Keratinocyte (primary cell): ENCODE results near the gene GNB4. TPM values are rescaled to one million over a fixed set of nuclear protein-coding genes. Genes with fewer than 3 reads are reported as not detected.
A peak's percentile ranks its signal among the peaks of the same experiment; 100 is the strongest.

Experiments
- DNase-seq: peaks from one replicate; pipeline ENCODE4 v3.0.0-alpha.2; 2011; ENCODE audit warnings: low read depth, missing footprints, low spot score
- FAIRE-seq: peaks from 2 replicates; lab custom pipeline; 2011; peaks lifted over from hg19 to GRCh38; lab: Jason Lieb, UNC
- H2AFZ ChIP-seq: 2 replicates; pipeline ENCODE4 v1.6.0; 2012; ENCODE audit warnings: low read length, control low read depth, inconsistent platforms; ENCODE audit not compliant: control insufficient read depth
- H3K27ac ChIP-seq: 2 replicates; pipeline ENCODE4 v1.5.1; 2011; ENCODE audit warnings: low read length; ENCODE audit not compliant: control insufficient read depth, insufficient read depth
- H3K27me3 ChIP-seq: 3 replicates; pipeline ENCODE4 v1.6.0; 2011; ENCODE audit warnings: low read length; ENCODE audit not compliant: control insufficient read depth, insufficient read depth; ENCODE audit errors: extremely low read depth
- H3K36me3 ChIP-seq, 2 experiments: 2 replicates in 1 of 2; 3 replicates in 1 of 2; pipeline ENCODE4 v1.5.1; 2011; ENCODE audit warnings: low read length in 2 of 2, mild to moderate bottlenecking in 1 of 2; ENCODE audit not compliant: control insufficient read depth in 2 of 2, insufficient read depth in 2 of 2; ENCODE audit errors: extremely low read depth in 1 of 2
- H3K4me1 ChIP-seq: 3 replicates; pipeline ENCODE4 v1.5.1; 2011; ENCODE audit warnings: low read length; ENCODE audit not compliant: control insufficient read depth, insufficient read depth; ENCODE audit errors: extremely low read depth
- H3K4me2 ChIP-seq: 3 replicates; pipeline ENCODE4 v1.6.0; 2011; ENCODE audit warnings: low read depth, low read length; ENCODE audit not compliant: control insufficient read depth, insufficient read depth; ENCODE audit errors: extremely low read depth
- H3K4me3 ChIP-seq, 3 experiments: fragments of 200-600 bp in 1 of 3; sonication (generic) in 1 of 3; 2 replicates in 2 of 3; 3 replicates in 1 of 3; pipeline ENCODE4 v1.5.1; 2011 to 2016; ENCODE audit warnings: low read length in 3 of 3, mild to moderate bottlenecking in 3 of 3, control low read depth in 2 of 3, inconsistent platforms in 1 of 3, low read depth in 1 of 3, mixed read lengths in 1 of 3, mixed run types in 1 of 3, moderate library complexity in 1 of 3; ENCODE audit not compliant: control insufficient read depth in 2 of 3, insufficient read depth in 2 of 3; ENCODE audit errors: extremely low read depth in 1 of 3
- H3K79me2 ChIP-seq: 2 replicates; pipeline ENCODE4 v1.6.0; 2012; ENCODE audit warnings: low read length; ENCODE audit not compliant: control insufficient read depth, insufficient read depth
- H3K9ac ChIP-seq: 3 replicates; pipeline ENCODE4 v1.6.0; 2011; ENCODE audit warnings: low read length; ENCODE audit not compliant: control insufficient read depth, insufficient read depth; ENCODE audit errors: extremely low read depth
- H3K9me1 ChIP-seq: 3 replicates; pipeline ENCODE4 v1.6.0; 2011; ENCODE audit warnings: low read length; ENCODE audit not compliant: control insufficient read depth, insufficient read depth; ENCODE audit errors: extremely low read depth
- H3K9me3 ChIP-seq: 2 replicates; pipeline ENCODE4 v1.5.1; 2012; ENCODE audit warnings: low read depth, low read length; ENCODE audit not compliant: control insufficient read depth
- H4K20me1 ChIP-seq: 3 replicates; pipeline ENCODE4 v1.6.0; 2011; ENCODE audit warnings: low read length; ENCODE audit not compliant: control insufficient read depth, insufficient read depth; ENCODE audit errors: extremely low read depth
- EZH2 ChIP-seq: IDR thresholded peaks from one replicate; pipeline ENCODE4 v1.6.1; 2012; ENCODE audit warnings: inconsistent platforms, mild to moderate bottlenecking, low read length, moderate library complexity
- dilution Hi-C: fragments of 300-500 bp; cut with MboI; formaldehyde crosslinking; loops from one replicate; pipeline ENCODE4 v1.7.0; 2020; ENCODE audit warnings: low sequenced_read_pairs; ENCODE audit not compliant: extremely low pct_ligation_motif_present
- polyA plus RNA-seq, 5 experiments: library from polyadenylated mRNA; depleted of rRNA in 3 of 5; stranded (reverse) in 3 of 5; stranded (forward) in 1 of 5; unstranded in 1 of 5; fragments of >200 nt; gene quantifications; 1 replicate in 1 of 5; 2 replicates in 3 of 5; 3 replicates in 1 of 5; pipeline versions ENCODE4 v1.2.1 to v1.2.3, GENCODE V29; 2011 to 2012; ENCODE audit warnings: missing spikeins in 2 of 5, low read depth in 1 of 5, low replicate concordance in 1 of 5
- TF ChIP-seq, protein P1 (sequence below), 3 experiments: IDR thresholded peaks in 1 of 3; conservative IDR thresholded peaks in 1 of 3; optimal IDR thresholded peaks in 1 of 3; 2 replicates in 2 of 3; 3 replicates in 1 of 3; pipeline versions ENCODE3 to v1.5.1; 2011; ENCODE audit warnings: low read length in 3 of 3, mild to moderate bottlenecking in 3 of 3, moderate library complexity in 2 of 3, control low read depth in 1 of 3, inconsistent platforms in 1 of 3; ENCODE audit not compliant: insufficient read depth in 2 of 3; ENCODE audit errors: extremely low read depth in 1 of 3

Gene GNB4
- polyA plus RNA-seq, 1 donor (not counting 4 experiments of a cell fraction or from before 2014, with no cell fraction given) = 51.1 TPM

- H4K20me1 ChIP-seq = no peaks in the 10 kb centered on the region
- FAIRE-seq = no peak
These were observed 4.8 kb downstream of the GNB4 start for GRCh38 chr3:179446501-179446900.

DNA sequence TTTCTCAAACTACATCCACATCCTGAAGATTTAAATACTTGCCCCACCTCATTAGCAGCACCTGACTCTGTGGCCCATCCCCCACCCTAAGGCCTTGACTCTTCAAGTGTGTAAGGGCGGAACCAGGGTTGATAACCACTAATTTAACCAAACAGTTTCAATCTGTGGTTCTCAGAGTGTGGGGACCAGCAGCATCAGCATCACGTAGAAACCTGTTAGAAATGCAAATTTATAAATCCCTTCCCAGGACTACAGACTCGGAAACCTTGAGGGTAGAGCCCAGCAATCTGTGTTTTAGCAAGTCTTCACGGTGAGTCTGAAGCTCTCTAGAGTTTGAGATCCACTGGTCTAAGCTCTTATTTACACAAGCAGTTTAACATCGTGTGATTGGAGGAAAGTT, 12.4 kb downstream of the GNB4 start:
- no peak for TF ChIP-seq EZH2
- TF ChIP-seq, protein P1, sequence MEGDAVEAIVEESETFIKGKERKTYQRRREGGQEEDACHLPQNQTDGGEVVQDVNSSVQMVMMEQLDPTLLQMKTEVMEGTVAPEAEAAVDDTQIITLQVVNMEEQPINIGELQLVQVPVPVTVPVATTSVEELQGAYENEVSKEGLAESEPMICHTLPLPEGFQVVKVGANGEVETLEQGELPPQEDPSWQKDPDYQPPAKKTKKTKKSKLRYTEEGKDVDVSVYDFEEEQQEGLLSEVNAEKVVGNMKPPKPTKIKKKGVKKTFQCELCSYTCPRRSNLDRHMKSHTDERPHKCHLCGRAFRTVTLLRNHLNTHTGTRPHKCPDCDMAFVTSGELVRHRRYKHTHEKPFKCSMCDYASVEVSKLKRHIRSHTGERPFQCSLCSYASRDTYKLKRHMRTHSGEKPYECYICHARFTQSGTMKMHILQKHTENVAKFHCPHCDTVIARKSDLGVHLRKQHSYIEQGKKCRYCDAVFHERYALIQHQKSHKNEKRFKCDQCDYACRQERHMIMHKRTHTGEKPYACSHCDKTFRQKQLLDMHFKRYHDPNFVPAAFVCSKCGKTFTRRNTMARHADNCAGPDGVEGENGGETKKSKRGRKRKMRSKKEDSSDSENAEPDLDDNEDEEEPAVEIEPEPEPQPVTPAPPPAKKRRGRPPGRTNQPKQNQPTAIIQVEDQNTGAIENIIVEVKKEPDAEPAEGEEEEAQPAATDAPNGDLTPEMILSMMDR (optimal IDR thresholded peaks at IDR 0.05 in 1 of 3, IDR thresholded peaks at IDR 0.05 in 1 of 3, conservative IDR thresholded peaks at IDR 0.05 in 1 of 3; ENCODE audit: extremely low read depth in 1 of 3, insufficient read depth in 2 of 3, low read length in 3 of 3) = no peak
- Histone ChIP-seq H3K4me2 (no peak overlapping the region), H3K36me3 (peaks cover 0 to 6% of the 10 kb centered on the region in 2 experiments), H3K4me3 (no peak overlapping the region), H3K4me1 (peaks cover under 1% of the 10 kb centered on the region), H3K9me1 (no peaks in the 10 kb centered on the region), H3K9ac (no peak overlapping the region), H3K27ac (no peak overlapping the region), H3K27me3 (no peaks in the 10 kb centered on the region), H3K79me2 (peaks cover 55% of the 10 kb centered on the region), H2AFZ (no peak overlapping the region), H4K20me1 (no peaks in the 10 kb centered on the region), H3K9me3 (no peaks in the 10 kb centered on the region)
- FAIRE-seq = peak; percentile 44
- no peak for DNase-seq
- dilution Hi-C loops = no loop called here

More at GRCh38 chr3:179446501-179446900, 4.8 kb downstream of the GNB4 start:
- Histone ChIP-seq H3K27me3 (no peaks in the 10 kb centered on the region), H3K27ac (no peak overlapping the region), H3K9ac (no peak overlapping the region), H3K79me2 (peaks cover 84% of the 10 kb centered on the region), H3K9me1 (no peaks in the 10 kb centered on the region), H3K4me3 (no peak overlapping the region), H3K36me3 (peaks cover 0 to 5% of the 10 kb centered on the region in 2 experiments), H3K9me3 (no peaks in the 10 kb centered on the region), H3K4me2 (no peak overlapping the region), H2AFZ (no peak overlapping the region), H3K4me1 (peaks cover 15% of the 10 kb centered on the region)
- TF ChIP-seq EZH2 = no peak
- TF ChIP-seq, protein P1 (optimal IDR thresholded peaks at IDR 0.05 in 1 of 3, IDR thresholded peaks at IDR 0.05 in 1 of 3, conservative IDR thresholded peaks at IDR 0.05 in 1 of 3; ENCODE audit: extremely low read depth in 1 of 3, insufficient read depth in 2 of 3, low read length in 3 of 3) = peak in 2 of 3 experiments; percentile 17 to 43
- dilution Hi-C loops = no loop called here
- no peak for DNase-seq
